Measurements from ENCODE around the gene EEF1AKMT3.

The EEF1AKMT3 gene

GRCh38 chr12:57745485-57745881 is 26.9 kb upstream of the EEF1AKMT3 start:
- no peaks in the 10 kb centered on the region for H3K27me3 ChIP-seq (replicated peaks; ENCODE audit: control insufficient read depth, insufficient read depth, low read length)
- TF ChIP-seq, protein P1, sequence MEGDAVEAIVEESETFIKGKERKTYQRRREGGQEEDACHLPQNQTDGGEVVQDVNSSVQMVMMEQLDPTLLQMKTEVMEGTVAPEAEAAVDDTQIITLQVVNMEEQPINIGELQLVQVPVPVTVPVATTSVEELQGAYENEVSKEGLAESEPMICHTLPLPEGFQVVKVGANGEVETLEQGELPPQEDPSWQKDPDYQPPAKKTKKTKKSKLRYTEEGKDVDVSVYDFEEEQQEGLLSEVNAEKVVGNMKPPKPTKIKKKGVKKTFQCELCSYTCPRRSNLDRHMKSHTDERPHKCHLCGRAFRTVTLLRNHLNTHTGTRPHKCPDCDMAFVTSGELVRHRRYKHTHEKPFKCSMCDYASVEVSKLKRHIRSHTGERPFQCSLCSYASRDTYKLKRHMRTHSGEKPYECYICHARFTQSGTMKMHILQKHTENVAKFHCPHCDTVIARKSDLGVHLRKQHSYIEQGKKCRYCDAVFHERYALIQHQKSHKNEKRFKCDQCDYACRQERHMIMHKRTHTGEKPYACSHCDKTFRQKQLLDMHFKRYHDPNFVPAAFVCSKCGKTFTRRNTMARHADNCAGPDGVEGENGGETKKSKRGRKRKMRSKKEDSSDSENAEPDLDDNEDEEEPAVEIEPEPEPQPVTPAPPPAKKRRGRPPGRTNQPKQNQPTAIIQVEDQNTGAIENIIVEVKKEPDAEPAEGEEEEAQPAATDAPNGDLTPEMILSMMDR (IDR thresholded peaks at IDR 0.05; ENCODE audit: insufficient read depth, low read length, poor library complexity, severe bottlenecking) = no peak
- H3K4me3 ChIP-seq (replicated peaks; ENCODE audit: low read depth, low read length) = peak overlapping the region; percentile 96
- peaks cover 7% of the 10 kb centered on the region for H3K36me3 ChIP-seq (ENCODE audit: control insufficient read depth, insufficient read depth, low read length)
- no peak for DNase-seq (ENCODE audit: extremely low read depth, insufficient read length)

- peak overlapping the region; percentile 96 for H3K4me3 ChIP-seq (replicated peaks; ENCODE audit: low read depth, low read length)
- TF ChIP-seq, protein P1 (IDR thresholded peaks at IDR 0.05; ENCODE audit: insufficient read depth, low read length, poor library complexity, severe bottlenecking) = no peak
Observed at GRCh38 chr12:57746025-57746424, 26.4 kb upstream of the EEF1AKMT3 start.

DNA sequence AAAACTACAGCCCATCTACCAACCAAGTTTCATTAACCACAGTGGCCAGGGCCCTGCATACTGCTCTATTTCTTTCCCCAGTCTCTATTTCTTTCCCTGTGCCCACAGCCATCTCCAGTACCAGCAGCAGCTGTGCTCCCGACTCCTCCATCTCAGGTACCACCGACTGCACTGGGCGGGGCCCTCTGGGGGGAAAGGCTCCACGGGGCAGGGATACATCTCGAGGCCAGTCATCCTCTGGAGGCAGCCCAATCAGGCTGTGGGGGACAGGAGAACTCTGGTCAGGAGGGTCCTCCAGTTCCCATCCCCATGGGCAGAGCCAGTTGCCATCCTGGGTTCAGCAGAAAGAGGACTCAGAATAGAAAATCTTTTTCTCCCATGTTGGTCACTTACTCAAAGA is 23.4 kb upstream of the EEF1AKMT3 start:
- DNase-seq (ENCODE audit: extremely low read depth, insufficient read length) = no peak
- TF ChIP-seq, protein P1 (IDR thresholded peaks at IDR 0.05; ENCODE audit: insufficient read depth, low read length, poor library complexity, severe bottlenecking) = no peak
- H3K4me3 ChIP-seq (replicated peaks; ENCODE audit: low read depth, low read length) = no peak overlapping the region
- H3K27me3 ChIP-seq (replicated peaks; ENCODE audit: control insufficient read depth, insufficient read depth, low read length) = no peaks in the 10 kb centered on the region
- H3K36me3 ChIP-seq (ENCODE audit: control insufficient read depth, insufficient read depth, low read length) = peaks cover 10% of the 10 kb centered on the region

More at GRCh38 chr12:57746025-57746424, 26.4 kb upstream of the EEF1AKMT3 start:
- no peaks in the 10 kb centered on the region for H3K27me3 ChIP-seq (replicated peaks; ENCODE audit: control insufficient read depth, insufficient read depth, low read length)
- DNase-seq (ENCODE audit: extremely low read depth, insufficient read length) = no peak
- peaks cover 10% of the 10 kb centered on the region for H3K36me3 ChIP-seq (ENCODE audit: control insufficient read depth, insufficient read depth, low read length)

DNA sequence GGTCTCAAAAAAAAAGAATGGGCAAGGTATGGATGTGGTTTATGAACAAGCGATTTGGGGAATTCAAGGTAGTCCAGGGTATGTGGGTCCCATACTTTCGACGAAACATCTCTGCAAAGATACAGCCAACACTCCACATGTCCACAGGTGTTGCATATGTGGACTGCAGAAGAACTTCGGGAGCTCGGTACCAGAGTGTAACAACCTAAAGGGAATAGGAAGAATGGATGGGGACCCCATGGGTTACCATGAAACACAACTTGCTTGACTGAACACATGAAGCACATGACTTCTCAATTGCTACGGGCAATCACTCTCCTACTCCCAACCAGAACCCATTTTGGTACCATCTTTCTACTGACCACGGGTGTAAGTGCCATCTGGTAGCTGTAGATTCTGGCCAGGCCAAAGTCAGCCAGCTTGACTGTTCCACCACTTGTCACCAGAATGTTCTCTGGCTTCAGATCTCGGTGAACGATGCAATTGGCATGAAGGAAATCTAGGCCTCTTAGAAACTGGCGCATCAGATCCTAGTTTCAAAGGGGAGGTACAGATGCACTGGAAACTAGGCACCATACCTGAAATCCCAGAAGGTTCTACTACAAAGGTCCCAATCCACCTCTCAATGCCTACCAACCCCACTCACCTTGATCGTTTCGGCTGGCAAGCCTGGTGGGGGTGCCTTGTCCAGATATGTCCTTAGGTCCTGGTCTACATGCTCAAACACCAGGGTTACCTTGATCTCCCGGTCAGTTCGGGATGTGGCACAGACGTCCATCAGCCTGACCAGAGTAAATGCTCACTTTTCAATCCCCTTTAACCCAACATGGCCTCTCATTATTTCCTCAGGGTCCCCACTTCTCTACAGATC is 21.6 kb upstream of the EEF1AKMT3 start:
- Histone ChIP-seq H3K27me3 (replicated peaks; ENCODE audit: control insufficient read depth, insufficient read depth, low read length) (no peaks in the 10 kb centered on the region), H3K4me3 (replicated peaks; ENCODE audit: low read depth, low read length) (peak overlapping the region; percentile 80), H3K36me3 (ENCODE audit: control insufficient read depth, insufficient read depth, low read length) (peaks cover 10% of the 10 kb centered on the region)
- TF ChIP-seq, protein P1 (IDR thresholded peaks at IDR 0.05; ENCODE audit: insufficient read depth, low read length, poor library complexity, severe bottlenecking) = no peak
- no peak for DNase-seq (ENCODE audit: extremely low read depth, insufficient read length)

DNA sequence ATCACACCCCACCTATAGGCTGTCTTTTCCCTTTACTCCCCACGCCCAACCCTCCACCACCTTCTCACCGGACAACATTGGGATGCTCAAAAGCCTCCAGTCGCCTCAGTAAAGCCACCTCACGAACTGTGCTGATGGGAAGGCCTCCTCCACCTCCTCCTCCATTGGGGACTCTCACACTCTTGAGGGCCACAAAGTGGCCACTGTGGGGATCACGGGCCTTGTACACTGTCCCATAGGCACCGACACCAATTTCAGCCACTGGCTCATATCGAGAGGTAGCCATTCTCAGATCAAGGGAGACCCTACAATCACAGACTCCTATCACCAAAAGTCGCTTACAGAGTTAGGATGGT is 21.0 kb upstream of the EEF1AKMT3 start:
- DNase-seq (ENCODE audit: extremely low read depth, insufficient read length) = no peak
- TF ChIP-seq, protein P1 (IDR thresholded peaks at IDR 0.05; ENCODE audit: insufficient read depth, low read length, poor library complexity, severe bottlenecking) = no peak
- Histone ChIP-seq H3K4me3 (replicated peaks; ENCODE audit: low read depth, low read length) (peak overlapping the region; percentile 80), H3K27me3 (replicated peaks; ENCODE audit: control insufficient read depth, insufficient read depth, low read length) (no peaks in the 10 kb centered on the region), H3K36me3 (ENCODE audit: control insufficient read depth, insufficient read depth, low read length) (peaks cover 10% of the 10 kb centered on the region)
